MM.1S (cell line): ENCODE results near the gene TBC1D10A.

Experiments used
- DNase-seq: peaks from one replicate; pipeline ENCODE4 v3.0.0-alpha.2; 2015
- H2AFZ ChIP-seq: fragments of 300-600 bp; sonication (generic); 2 replicates; pipeline ENCODE4 v1.6.0; 2016; ENCODE audit warnings: antibody characterized with exemption, low read length
- H3F3A ChIP-seq: fragments of 300-600 bp; sonication (generic); 2 replicates; pipeline ENCODE4 v1.6.1; 2016; ENCODE audit warnings: mild to moderate bottlenecking, antibody characterized with exemption, low read length, moderate library complexity, mixed read lengths; ENCODE audit not compliant: insufficient read depth
- H3K27ac ChIP-seq: fragments of 300-600 bp; sonication (generic); 2 replicates; pipeline ENCODE4 v1.5.1; 2016; ENCODE audit warnings: mild to moderate bottlenecking, low read length
- H3K27me3 ChIP-seq: fragments of 300-600 bp; sonication (generic); replicated peaks from 2 replicates; pipeline ENCODE4 v1.6.0; 2016; ENCODE audit warnings: low read length; ENCODE audit not compliant: insufficient read depth
- H3K36me3 ChIP-seq: fragments of 300-600 bp; sonication (generic); replicated peaks from 2 replicates; pipeline ENCODE4 v1.6.1; 2016; ENCODE audit warnings: mild to moderate bottlenecking, low read length, mixed read lengths; ENCODE audit not compliant: insufficient read depth
- H3K4me1 ChIP-seq: fragments of 300-600 bp; sonication (generic); 2 replicates; pipeline ENCODE4 v1.6.1; 2016; ENCODE audit warnings: low read length, mixed read lengths
- H3K4me2 ChIP-seq: fragments of 300-600 bp; sonication (generic); 2 replicates; pipeline ENCODE4 v1.6.0; 2016; ENCODE audit warnings: low read depth, low read length
- H3K4me3 ChIP-seq: fragments of 300-600 bp; sonication (generic); 2 replicates; pipeline ENCODE4 v1.5.1; 2016; ENCODE audit warnings: low read length, mixed read lengths
- H3K79me2 ChIP-seq: fragments of 300-600 bp; sonication (generic); 2 replicates; pipeline ENCODE4 v1.6.1; 2016; ENCODE audit warnings: mixed run types, low read length, mixed read lengths
- H3K9ac ChIP-seq: fragments of 300-600 bp; sonication (generic); 2 replicates; pipeline ENCODE4 v1.6.1; 2016; ENCODE audit warnings: low read length, mixed read lengths
- H3K9me2 ChIP-seq: fragments of 300-600 bp; sonication (generic); replicated peaks from 2 replicates; pipeline ENCODE4 v1.6.1; 2016; ENCODE audit warnings: mild to moderate bottlenecking, low read length, mixed read lengths; ENCODE audit not compliant: insufficient read depth
- H3K9me3 ChIP-seq: fragments of 300-600 bp; sonication (generic); replicated peaks from 2 replicates; pipeline ENCODE4 v1.6.1; 2016; ENCODE audit warnings: mild to moderate bottlenecking, low read length, mixed read lengths; ENCODE audit not compliant: insufficient read depth
- H4K20me1 ChIP-seq: fragments of 300-600 bp; sonication (generic); 2 replicates; pipeline ENCODE4 v1.6.1; 2016; ENCODE audit warnings: mild to moderate bottlenecking, low read length, moderate library complexity, mixed read lengths; ENCODE audit not compliant: insufficient read depth
- CTCF ChIP-seq: fragments of 300-600 bp; sonication (generic); IDR thresholded peaks from 2 replicates; pipeline ENCODE4 v1.5.1; 2016; ENCODE audit warnings: antibody characterized with exemption, low read length, mixed read lengths
- EZH2 ChIP-seq: fragments of 300-600 bp; sonication (generic); optimal IDR thresholded peaks from 2 replicates; pipeline ENCODE3; 2017; ENCODE audit warnings: low read depth, mild to moderate bottlenecking, antibody characterized with exemption, low read length, mixed read lengths
- EZH2phosphoT487 ChIP-seq: fragments of 300-600 bp; sonication (generic); IDR thresholded peaks from 2 replicates; pipeline ENCODE4 v1.6.1; 2018; ENCODE audit warnings: antibody characterized with exemption, low read length

TBC1D10A gene

DNA sequence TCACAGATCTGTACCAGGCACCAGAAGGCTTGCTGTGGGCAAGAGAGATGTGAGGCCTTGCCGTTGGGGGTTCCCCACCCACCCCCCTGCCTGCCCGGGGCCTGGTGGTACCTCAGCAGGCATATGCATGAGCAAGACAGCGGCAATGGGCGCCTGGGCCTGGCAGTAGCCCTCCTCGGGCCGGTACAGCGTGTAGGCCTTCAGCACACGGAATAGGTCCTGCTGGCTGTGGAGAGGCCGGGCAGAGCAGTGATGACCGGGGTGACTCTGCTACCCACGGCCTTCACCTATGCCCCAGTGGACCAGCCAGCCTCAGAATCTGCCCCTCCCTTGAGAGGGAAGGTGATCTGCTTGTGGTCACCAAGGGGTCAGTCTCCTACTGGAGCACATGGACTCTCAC lies 31.9 kb downstream of the TBC1D10A start:
- H4K20me1 ChIP-seq: no peaks in the 10 kb centered on the region
- H3F3A ChIP-seq: peaks cover 8% of the 10 kb centered on the region
- no peaks in the 10 kb centered on the region for H3K27me3 ChIP-seq
- no peaks in the 10 kb centered on the region for H3K36me3 ChIP-seq
- no peaks in the 10 kb centered on the region for H3K79me2 ChIP-seq
- H3K4me2 ChIP-seq: no peak overlapping the region
- no peak overlapping the region for H2AFZ ChIP-seq
- H3K9me2 ChIP-seq: no peaks in the 10 kb centered on the region
- H3K27ac ChIP-seq: no peak overlapping the region
- H3K4me3 ChIP-seq: no peak overlapping the region
- DNase-seq: no peak
- H3K9me3 ChIP-seq: no peaks in the 10 kb centered on the region
- H3K9ac ChIP-seq: no peak overlapping the region
- H3K4me1 ChIP-seq: peaks cover 8% of the 10 kb centered on the region; the same call in 1 of the 2 replicates
- TF ChIP-seq CTCF (no peak), EZH2phosphoT487 (no peak), EZH2 (no peak)

DNA sequence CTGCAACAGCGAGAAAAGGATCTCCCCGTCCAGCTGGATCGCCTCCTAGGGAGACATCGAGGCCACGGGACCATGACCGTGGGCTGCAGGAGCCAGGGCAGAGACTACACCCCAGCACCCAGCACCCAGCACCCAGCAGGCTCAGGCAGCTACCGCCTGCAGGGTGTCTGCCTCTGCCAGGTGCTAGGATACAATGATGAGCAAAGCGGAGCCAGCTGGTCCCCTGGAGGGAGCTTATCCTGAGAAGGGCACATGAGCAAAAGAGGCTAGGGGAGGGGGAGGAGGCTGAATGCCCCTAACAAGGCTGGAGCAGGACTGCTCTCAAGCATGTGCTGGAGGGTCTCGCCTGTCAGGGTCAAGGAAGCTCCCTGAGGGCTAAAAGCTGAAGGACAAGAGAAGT lies 32.7 kb downstream of the TBC1D10A start:
- no peaks in the 10 kb centered on the region for H3K27me3 ChIP-seq
- H3K4me3 ChIP-seq: no peak overlapping the region
- H3K9ac ChIP-seq: no peak overlapping the region
- no peak overlapping the region for H3K27ac ChIP-seq
- H4K20me1 ChIP-seq: no peaks in the 10 kb centered on the region
- no peak overlapping the region for H2AFZ ChIP-seq
- H3K4me2 ChIP-seq: no peak overlapping the region
- no peaks in the 10 kb centered on the region for H3K79me2 ChIP-seq
- TF ChIP-seq EZH2phosphoT487: no peak
- no peak for TF ChIP-seq EZH2
- no peak for TF ChIP-seq CTCF
- no peak for DNase-seq
- peaks cover 9% of the 10 kb centered on the region; the same call in 1 of the 2 replicates for H3K4me1 ChIP-seq
- H3K9me2 ChIP-seq: no peaks in the 10 kb centered on the region
- H3K36me3 ChIP-seq: no peaks in the 10 kb centered on the region
- H3K9me3 ChIP-seq: no peaks in the 10 kb centered on the region
- peaks cover 12% of the 10 kb centered on the region for H3F3A ChIP-seq

- no peaks in the 10 kb centered on the region for H3K9me2 ChIP-seq
- no peaks in the 10 kb centered on the region for H4K20me1 ChIP-seq
- H2AFZ ChIP-seq: no peak overlapping the region
- no peak for TF ChIP-seq EZH2phosphoT487
- no peak for TF ChIP-seq CTCF
- TF ChIP-seq EZH2: no peak
- DNase-seq: no peak
- H3K4me1 ChIP-seq: peaks cover 17% of the 10 kb centered on the region; the same call in 1 of the 2 replicates
- H3K4me2 ChIP-seq: no peak overlapping the region
- H3K27ac ChIP-seq: no peak overlapping the region
- no peaks in the 10 kb centered on the region for H3K36me3 ChIP-seq
- no peaks in the 10 kb centered on the region for H3K27me3 ChIP-seq
- H3K9ac ChIP-seq: no peak overlapping the region
- peaks cover 20% of the 10 kb centered on the region for H3F3A ChIP-seq
- H3K79me2 ChIP-seq: no peaks in the 10 kb centered on the region
- no peaks in the 10 kb centered on the region for H3K9me3 ChIP-seq
- H3K4me3 ChIP-seq: no peak overlapping the region
Observed at GRCh38 chr22:30293026-30293425, 33.7 kb downstream of the TBC1D10A start.
